ENCODE data around the gene CPD. TPM values are rescaled to one million over a fixed set of nuclear protein-coding genes. Genes with fewer than 3 reads are reported as not detected.
"Not testable (repeated sequence)": the region's sequence is repeated elsewhere in the genome, so short reads cannot be mapped to it uniquely, and the experiment has no call there.

Gene CPD
- total RNA-seq = 20.3 TPM
- long read RNA-seq, full-length matches to known transcripts = 13 of 17 reads
- long read RNA-seq, partial matches to known transcripts = 1 of 17 reads
- long read RNA-seq, other reads (novel, unspliced or antisense) = 3 of 17 reads

DNA sequence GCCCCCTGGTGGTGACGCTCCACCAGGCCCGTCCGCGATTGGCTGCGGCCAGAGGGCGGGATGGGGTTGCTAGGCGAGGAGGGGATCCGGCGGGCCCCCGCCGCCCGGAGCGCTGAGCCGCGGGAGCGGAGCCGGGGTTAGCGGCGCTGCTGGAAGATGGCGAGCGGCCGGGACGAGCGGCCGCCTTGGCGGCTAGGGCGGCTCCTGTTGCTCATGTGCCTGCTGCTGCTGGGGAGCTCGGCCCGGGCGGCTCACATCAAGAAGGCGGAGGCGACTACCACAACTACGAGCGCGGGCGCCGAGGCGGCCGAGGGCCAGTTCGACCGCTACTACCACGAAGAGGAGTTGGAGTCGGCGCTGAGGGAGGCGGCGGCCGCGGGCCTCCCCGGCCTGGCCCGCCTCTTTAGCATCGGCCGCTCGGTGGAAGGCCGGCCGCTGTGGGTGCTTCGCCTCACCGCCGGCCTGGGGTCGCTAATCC lies at the start of gene CPD:
CPD (plus strand) TSS at position 103 of the 478 bp plus-strand sequence; CDS start at position 157, 54 bp downstream.
- DNase-seq = peak; percentile 99
- intact Hi-C loops (cut with micrococcal nuclease) = no loop called here

DNA sequence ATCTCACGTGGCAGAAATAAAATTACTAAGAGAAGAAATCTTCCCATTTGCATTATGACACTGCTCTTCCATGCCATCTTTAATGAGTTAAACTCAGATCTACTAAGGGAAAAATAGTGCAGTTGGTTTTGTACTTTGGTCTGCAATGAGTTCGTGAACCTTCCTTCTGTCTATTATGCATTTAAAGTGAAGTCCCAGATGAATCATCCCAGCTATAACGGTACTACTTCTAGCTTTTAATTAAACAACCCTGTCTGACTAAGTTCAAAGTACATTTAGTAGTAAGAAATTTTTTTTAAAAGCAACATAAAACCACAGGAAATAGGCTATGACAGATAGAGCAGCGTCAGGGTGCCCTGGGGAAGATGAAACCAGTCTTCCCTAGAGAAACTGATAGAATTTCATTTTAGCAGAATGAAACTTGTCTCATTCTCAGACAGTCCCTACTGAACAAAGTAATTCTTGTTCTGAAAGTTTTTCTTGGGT lies 46.6 kb upstream of the CPD start:
- DNase-seq = no peak
- intact Hi-C loops (cut with micrococcal nuclease) = no loop called here
- ATAC-seq = no peak

More for the DNA sequence above, at the start of gene CPD:
- peak; percentile 99 for ATAC-seq

DNA sequence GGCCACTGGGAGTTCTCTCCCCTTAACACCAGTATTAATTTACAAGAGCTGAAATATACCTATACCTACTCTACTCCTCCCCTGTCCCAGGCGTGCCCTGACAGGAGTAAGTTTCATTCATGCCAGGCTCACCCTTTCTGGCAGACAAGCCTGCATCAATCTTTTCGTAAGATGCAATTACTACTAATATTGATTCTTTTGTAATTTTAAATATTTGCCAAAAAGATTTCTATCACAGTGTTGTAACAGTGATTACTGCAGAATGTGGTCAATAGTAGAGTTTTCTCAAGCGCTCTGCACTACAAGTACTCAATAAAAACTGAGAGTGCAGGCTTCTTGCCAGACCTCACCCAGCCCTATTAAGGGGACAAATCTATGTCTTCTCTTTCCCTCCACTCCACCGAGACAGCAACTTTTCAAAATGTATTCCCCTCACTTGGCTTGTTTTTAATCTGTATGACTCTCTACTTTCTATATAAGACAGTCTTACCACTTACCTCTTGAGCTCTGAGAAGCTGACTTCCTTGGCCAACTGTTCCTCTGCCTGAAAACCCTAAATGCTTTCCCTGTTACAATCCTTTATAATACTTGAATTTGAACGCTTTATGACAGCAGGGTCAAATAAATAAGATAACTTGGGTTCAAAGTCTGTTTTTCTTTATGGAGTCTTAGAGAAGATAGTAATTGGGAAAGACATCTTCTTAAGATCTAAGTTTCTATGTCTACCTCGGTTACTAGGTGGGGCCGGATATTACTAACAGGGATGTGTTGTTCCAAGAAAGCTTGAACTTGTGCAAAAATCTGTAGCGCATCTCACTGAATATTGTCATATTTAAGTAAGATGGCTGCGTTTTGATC lies 45.0 kb upstream of the CPD start, which contains the start of gene TMIGD1:
TMIGD1 (minus strand) TSS at position 555 of the 858 bp plus-strand sequence. CDS start 1,924 bp downstream, outside the sequence.
- DNase-seq (no peak), ATAC-seq (no peak)
- intact Hi-C loops (cut with micrococcal nuclease) = no loop called here

GRCh38 chr17:30334421-30334820 lies 44.3 kb upstream of the CPD start:
- no peak for ATAC-seq
- no peak for DNase-seq
- intact Hi-C loops (cut with micrococcal nuclease) = no loop called here

- DNase-seq (no peak), ATAC-seq (no peak)
- intact Hi-C loops (cut with micrococcal nuclease) = no loop called here
These were observed 42.2 kb upstream of the CPD start for GRCh38 chr17:30336369-30337171.

- ATAC-seq (no peak), DNase-seq (no peak)
- intact Hi-C loops (cut with micrococcal nuclease) = no loop called here
These were observed 41.2 kb upstream of the CPD start for GRCh38 chr17:30337393-30337999.

DNA sequence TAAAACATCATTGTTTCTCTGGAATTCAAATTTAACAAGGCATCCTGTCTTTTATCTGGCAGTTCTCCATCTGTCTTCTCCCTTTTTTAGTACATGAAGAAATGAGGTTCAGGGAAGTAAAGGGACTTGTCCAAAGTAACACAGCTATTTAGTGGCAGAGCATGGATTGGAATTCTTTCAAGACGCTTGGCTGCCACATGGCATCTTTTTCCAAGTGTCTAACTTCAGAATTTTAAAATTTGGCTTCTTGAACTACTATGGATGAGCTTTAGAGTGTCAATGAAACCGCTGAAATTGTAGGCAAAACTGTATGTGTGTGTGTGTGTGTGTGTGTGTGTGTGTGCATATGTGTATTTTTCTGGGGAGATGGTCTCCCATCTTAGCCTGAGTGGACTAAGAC lies 39.6 kb upstream of the CPD start:
- ATAC-seq (no peak), DNase-seq (no peak)
- intact Hi-C loops (cut with micrococcal nuclease) = no loop called here

DNA sequence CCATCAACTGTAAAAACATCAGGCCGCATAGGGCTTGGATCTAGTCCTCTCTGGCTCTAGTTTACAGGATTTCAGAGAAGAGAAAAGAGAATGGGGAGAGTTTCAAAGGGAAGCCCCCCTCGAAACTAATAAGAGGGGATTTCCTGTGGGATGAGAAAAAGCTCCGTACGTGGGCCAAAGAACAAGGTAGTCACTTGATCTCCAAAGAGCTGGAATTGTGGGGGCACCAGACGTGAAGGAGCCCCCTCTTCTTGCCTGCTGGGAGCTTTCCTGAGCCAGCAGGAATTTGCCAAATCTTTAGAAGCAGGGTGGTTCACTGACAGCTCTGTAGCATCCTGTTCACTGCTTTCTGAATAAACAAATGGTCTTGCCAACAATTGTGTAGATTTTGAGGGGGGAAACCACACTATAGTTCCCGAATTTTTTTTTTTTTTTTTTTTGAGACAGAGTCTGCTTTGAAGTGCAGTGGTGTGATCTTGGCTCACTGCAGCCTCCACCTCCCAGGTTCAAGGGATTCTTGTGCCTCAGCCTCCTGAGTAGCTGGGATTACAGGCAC lies 37.8 kb upstream of the CPD start:
- intact Hi-C loops (cut with micrococcal nuclease) = loop anchor here (10.0 kb wide), 1 partner anchor 84 kb away; no protein-coding TSS in a partner anchor
- no peak for DNase-seq

DNA sequence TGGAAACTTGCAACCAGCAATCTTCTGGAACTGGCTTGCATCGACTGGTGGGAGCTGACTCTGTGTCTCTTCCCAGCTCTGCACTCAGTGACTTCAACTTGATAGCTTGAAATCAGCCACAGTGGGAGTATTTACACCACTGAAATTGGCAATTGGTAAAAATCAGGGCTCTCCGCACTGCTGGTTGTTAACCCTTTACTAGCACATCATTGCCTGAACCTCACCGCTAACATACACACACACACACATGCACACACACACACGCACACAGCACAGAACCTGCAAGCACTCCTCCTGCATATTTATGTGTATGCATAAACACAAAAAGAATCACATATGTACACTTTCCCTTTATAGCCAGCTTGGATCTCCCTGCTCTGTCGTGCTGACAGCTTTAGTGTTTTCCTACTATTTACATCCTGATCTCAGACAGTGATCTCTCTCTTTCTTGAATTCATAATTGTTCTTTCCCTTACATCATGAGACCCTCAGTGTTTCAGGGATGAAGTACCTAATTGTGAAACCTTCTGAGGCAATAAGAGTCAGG lies 37.0 kb upstream of the CPD start:
- intact Hi-C loops (cut with micrococcal nuclease) = loop anchor here (10.0 kb wide), 1 partner anchor 83 kb away; no protein-coding TSS in a partner anchor
- no peak for ATAC-seq
- no peak for DNase-seq

More for the DNA sequence above, 37.8 kb upstream of the CPD start:
- ATAC-seq = peak; percentile 5

DNA sequence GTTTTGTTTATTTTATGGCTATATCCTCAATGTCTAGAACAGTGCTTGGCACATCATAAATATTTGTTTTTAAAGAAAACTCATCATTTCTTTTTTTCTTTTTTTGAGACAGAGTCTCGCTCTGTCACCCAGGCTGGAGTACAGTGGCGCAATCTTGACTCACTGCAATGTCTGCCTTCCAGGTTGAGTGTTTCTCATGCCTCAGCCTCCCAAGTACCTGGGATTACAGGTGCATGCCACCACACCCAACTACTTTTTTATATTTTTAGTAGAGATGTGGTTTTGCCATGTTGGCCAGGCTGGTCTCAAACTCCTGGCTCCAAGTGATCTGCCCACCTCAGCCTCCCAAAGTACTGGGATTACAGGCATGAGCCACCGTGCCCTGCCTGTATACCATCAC lies 35.5 kb upstream of the CPD start:
- DNase-seq, ATAC-seq: not testable (repeated sequence)
- intact Hi-C loops (cut with micrococcal nuclease) = loop anchor here (10.0 kb wide), 1 partner anchor 82 kb away; no protein-coding TSS in a partner anchor

- intact Hi-C loops (cut with micrococcal nuclease) = loop anchor here (10.0 kb wide), 1 partner anchor 81 kb away; no protein-coding TSS in a partner anchor
- DNase-seq (no peak), ATAC-seq (no peak)
These were observed 34.9 kb upstream of the CPD start for GRCh38 chr17:30343796-30344195.

GRCh38 chr17:30344283-30345088 lies 34.2 kb upstream of the CPD start:
- intact Hi-C loops (cut with micrococcal nuclease) = loop anchor here (10.0 kb wide), 1 partner anchor 80 kb away; no protein-coding TSS in a partner anchor
- DNase-seq (peak; percentile 67), ATAC-seq (peak; percentile 91)

DNA sequence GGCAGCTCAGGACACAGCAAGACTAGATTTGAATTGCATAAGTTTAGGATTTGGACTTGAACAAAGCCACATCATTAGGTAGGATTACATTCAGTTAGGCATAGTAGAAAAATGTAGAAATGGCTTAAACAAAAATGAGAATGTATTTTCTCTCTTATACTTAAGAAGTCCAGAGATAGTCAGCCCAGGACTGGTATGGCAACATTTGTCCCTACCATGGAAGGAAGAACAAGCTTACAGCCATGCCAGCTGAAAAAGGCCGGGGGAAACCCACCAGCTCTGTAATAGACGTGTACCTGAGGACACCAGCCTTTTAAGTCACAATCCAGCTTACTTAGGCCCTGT lies 33.7 kb upstream of the CPD start:
- intact Hi-C loops (cut with micrococcal nuclease) = loop anchor here (10.0 kb wide), 1 partner anchor 80 kb away; no protein-coding TSS in a partner anchor
- ATAC-seq (no peak), DNase-seq (no peak)

DNA sequence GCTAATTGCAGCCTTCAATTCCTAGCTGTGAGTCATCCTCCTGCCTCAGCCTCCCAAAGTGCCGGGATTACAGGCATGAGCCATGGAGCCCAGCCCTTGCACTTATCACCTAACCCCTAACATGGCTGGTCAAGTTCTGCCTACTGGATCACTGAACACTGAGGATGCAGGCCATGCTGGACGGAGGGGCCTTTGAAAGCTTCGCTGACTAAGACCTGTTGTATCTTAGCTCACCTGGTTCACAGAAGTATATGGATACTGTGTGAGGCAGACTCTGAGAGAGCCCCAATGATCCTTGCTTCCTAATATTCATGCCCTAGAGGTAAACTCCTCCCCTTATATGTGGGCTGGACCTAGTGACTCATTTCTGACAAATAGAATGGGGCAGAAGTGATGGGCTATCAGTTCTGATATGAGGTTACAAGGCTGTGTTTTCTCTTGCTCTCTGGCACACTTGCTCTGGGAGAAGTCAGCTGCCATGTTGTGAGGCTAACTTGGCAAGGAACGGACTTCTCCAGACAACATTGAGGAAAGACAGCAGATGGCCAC lies 33.1 kb upstream of the CPD start:
- no peak for DNase-seq
- intact Hi-C loops (cut with micrococcal nuclease) = loop anchor here (10.0 kb wide), 1 partner anchor 79 kb away; no protein-coding TSS in a partner anchor
- no peak for ATAC-seq

DNA sequence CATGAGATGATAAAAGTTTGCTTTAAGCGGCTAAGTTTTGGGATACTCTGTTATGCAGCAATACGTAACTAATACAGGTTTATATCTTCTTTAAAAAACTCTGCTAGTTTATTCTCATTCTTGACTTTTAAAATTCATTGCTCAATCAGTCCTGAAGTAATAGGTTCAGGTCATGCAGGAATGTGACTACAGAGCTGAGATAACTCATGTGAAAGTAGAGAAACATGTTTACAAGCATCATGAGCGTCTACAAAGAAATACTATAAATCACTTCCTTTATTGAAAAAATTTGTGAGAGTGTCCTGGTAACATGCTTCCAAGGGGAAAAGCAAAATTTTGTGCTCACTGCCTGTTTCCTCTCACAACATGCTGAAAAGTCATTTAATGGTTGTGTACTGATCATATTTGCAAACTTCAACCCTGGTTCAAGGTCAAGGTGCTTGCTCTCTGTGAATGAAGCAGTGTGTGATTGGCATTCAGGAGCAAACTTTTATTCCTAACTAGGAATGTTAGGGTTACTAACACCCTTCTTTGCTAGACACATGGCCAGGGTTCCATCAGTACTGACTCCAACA lies 32.4 kb upstream of the CPD start:
- ATAC-seq = no peak
- DNase-seq = no peak
- intact Hi-C loops (cut with micrococcal nuclease) = loop anchor here (10.0 kb wide), 1 partner anchor 78 kb away; no protein-coding TSS in a partner anchor

- no peak for ATAC-seq
- intact Hi-C loops (cut with micrococcal nuclease) = loop anchor here (10.0 kb wide), 1 partner anchor 77 kb away; no protein-coding TSS in a partner anchor
These were observed 31.2 kb upstream of the CPD start for GRCh38 chr17:30347488-30347887.

DNA sequence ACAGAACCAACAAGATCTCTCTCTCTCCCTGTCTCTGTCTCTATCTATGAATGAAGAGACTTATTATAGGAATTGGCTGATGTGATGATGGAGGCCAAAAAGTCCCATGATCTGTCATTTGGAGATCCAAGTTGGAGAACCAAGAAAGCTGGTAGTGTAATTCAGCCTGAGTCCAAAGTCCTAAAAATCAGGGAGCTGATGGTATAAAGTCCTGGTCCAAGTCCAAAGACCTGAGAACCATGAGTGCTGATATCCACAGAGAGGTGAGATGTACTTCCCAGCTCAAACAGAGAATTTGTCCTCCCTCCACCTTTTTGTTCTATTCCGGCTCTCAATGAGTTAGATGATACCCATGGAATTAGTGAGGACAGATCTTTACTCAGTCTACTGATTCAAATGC lies 29.5 kb upstream of the CPD start:
- ATAC-seq (no peak), DNase-seq (no peak)
- intact Hi-C loops (cut with micrococcal nuclease) = loop anchor here (10.0 kb wide), 1 partner anchor 76 kb away; no protein-coding TSS in a partner anchor

More at GRCh38 chr17:30347488-30347887, 31.2 kb upstream of the CPD start:
- no peak for DNase-seq
